Erythroblast (primary cell): ENCODE data around the gene BBIP1.

ENCODE experiments used
- DNase-seq, 2 experiments: peaks; one replicate each; lab custom pipeline; 2025; lab: John Stamatoyannopoulos, UW
- GATA1 ChIP-seq: IDR thresholded peaks from 2 replicates; pipeline ENCODE4 v1.6.1; 2011; ENCODE audit warnings: low read depth, mild to moderate bottlenecking, control low read depth, low read length, moderate library complexity
- POLR2A ChIP-seq: IDR thresholded peaks from 2 replicates; pipeline ENCODE4 v1.6.1; 2011; ENCODE audit warnings: mild to moderate bottlenecking, low read length

BBIP1 gene

GRCh38 chr10:110918643-110919348, at the start of gene BBIP1:
BBIP1 (minus strand) TSS chr10:110919180; CDS start chr10:110918157, 1,023 bp downstream.
- peak; percentile 94 to 96 for DNase-seq
- TF ChIP-seq POLR2A (peak; percentile 89), GATA1 (no peak)

GRCh38 chr10:110967645-110968044, 48.7 kb upstream of the BBIP1 start:
- DNase-seq, result no peak
- TF ChIP-seq POLR2A (no peak), GATA1 (no peak)

- no peak for DNase-seq
- no peak for TF ChIP-seq GATA1
- TF ChIP-seq POLR2A, result no peak
Measured at GRCh38 chr10:110967009-110967630, 48.1 kb upstream of the BBIP1 start.

GRCh38 chr10:110966146-110966545, 47.2 kb upstream of the BBIP1 start:
- no peak for DNase-seq
- TF ChIP-seq GATA1 (no peak), POLR2A (no peak)

- TF ChIP-seq POLR2A (no peak), GATA1 (no peak)
- no peak for DNase-seq
Measured at GRCh38 chr10:110965216-110965615, 46.2 kb upstream of the BBIP1 start.

- no peak for DNase-seq
- TF ChIP-seq GATA1, result no peak
- TF ChIP-seq POLR2A, result no peak
Measured at GRCh38 chr10:110964681-110965080, 45.7 kb upstream of the BBIP1 start.

- TF ChIP-seq POLR2A, result no peak
- TF ChIP-seq GATA1, result no peak
Measured at GRCh38 chr10:110963162-110963561, 44.2 kb upstream of the BBIP1 start.

GRCh38 chr10:110962443-110962842, 43.5 kb upstream of the BBIP1 start:
- TF ChIP-seq POLR2A (no peak), GATA1 (no peak)
- DNase-seq, result no peak

More at GRCh38 chr10:110963162-110963561, 44.2 kb upstream of the BBIP1 start:
- no peak for DNase-seq

- no peak for TF ChIP-seq POLR2A
- TF ChIP-seq GATA1, result no peak
- DNase-seq, result no peak
Measured at GRCh38 chr10:110960333-110960712, 41.3 kb upstream of the BBIP1 start.

GRCh38 chr10:110959379-110960332, 40.7 kb upstream of the BBIP1 start:
- TF ChIP-seq GATA1, result no peak
- no peak for TF ChIP-seq POLR2A
- DNase-seq, result no peak

- no peak for TF ChIP-seq GATA1
- no peak for TF ChIP-seq POLR2A
- DNase-seq, result no peak
Measured at GRCh38 chr10:110957606-110958005, 38.6 kb upstream of the BBIP1 start.

- TF ChIP-seq GATA1 (no peak), POLR2A (no peak)
Measured at GRCh38 chr10:110951381-110951780, 32.4 kb upstream of the BBIP1 start.

GRCh38 chr10:110947061-110947595, 28.1 kb upstream of the BBIP1 start:
- no peak for DNase-seq
- no peak for TF ChIP-seq GATA1
- no peak for TF ChIP-seq POLR2A

More at GRCh38 chr10:110951381-110951780, 32.4 kb upstream of the BBIP1 start:
- DNase-seq, result no peak

- no peak for TF ChIP-seq POLR2A
- no peak for TF ChIP-seq GATA1
- no peak for DNase-seq
Measured at GRCh38 chr10:110946496-110946895, 27.5 kb upstream of the BBIP1 start.
